IPS DF 4.7 (cell line): ENCODE results near the gene ANLN.
"Not testable (repeated sequence)": the region's sequence is repeated elsewhere in the genome, so short reads cannot be mapped to it uniquely, and the experiment has no call there.

Experiments
- DNase-seq: peaks from one replicate; pipeline ENCODE4 v3.0.0-alpha.2; 2013; ENCODE audit warnings: low spot score; ENCODE audit errors: extremely low read depth

The ANLN gene

DNA sequence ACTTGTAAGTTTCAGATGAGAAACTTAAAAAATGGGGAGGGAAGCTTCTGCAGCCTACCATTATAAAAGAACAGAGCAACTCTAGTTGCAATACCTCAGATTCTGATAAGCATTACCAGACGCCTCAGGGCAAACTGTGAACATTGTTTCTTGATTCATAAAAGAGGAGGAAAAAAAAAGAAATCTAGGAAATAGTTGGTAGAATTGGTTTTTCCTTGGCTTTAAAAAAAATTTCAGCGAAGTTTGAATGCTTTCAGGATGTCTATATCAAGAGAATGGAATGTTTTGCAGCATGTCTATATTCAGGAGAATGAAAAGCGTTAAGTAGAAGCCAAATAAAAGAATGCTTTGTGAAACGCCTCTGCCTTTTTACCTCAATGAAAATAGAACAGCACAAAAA, 17.5 kb upstream of the ANLN start:
- DNase-seq, result no peak

DNA sequence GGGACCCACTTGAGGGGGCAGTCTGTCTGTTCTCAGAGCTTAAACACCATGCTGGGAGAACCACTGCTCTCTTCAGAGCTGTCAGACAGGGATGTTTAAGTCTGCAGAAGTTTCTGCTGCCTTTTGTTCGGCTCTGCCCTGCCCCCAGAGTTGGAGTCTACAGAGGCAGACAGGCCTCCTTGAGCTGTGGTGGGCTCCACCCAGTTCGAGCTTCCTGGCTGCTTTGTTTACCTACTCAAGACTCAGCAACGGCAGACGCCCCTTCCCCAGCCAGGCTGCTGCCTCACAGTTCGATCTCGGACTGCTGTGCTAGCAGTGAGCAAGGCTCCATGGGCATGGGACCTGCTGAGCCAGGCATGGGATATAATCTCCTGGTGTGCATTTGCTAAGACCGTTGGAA, 11.1 kb upstream of the ANLN start:
- DNase-seq, result not testable (repeated sequence)

DNA sequence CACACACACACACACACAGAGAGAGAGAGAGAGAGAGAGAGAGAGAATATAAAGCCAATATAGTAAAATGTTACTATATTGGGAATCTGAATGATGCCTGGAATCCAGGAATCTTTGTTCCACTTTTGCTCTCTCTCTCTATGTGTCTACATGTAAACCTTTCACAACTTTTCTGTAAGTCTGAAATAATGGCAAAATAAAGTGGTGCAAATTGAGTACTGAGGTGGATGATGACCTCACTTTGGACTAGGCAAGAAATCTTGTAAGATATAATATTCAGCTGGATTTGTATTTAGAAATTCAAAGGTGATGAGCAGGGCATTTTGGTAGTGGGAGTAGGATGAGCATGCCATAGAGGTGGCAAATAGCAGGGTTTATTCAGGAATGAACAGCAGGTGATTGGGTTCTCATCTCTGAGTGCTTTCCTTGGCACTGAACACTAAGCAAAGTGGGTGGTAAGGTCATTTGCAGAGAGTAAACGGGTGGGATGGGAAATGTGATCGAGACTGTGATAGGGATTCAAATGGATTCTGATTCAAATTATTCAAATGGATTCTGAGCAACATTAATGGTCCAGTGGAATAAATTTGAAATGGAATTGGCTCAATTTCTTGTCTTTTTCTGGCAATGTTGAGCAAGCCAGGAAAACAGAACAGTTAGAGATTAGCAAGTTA, 9.7 kb upstream of the ANLN start:
- no peak for DNase-seq

DNA sequence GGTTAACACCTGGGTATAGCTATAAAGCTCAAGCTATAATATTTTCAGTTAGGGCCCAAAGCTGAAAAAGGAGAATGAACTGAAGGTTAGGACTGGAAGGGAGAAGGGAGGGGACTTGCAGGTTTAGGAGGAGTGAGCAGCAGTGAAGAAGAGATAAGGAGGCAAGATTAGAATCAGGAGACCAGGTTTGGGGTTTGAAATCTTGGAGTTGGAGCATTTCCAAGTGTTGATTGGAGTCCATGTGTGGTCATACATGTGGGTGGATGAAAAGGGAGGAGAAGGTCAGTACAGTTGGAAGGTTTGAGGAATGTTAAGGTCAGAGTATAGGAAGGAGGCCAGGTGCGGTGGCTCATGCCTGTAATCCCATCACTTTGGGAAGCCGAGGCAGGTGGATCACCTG, 8.6 kb upstream of the ANLN start:
- no peak for DNase-seq

DNA sequence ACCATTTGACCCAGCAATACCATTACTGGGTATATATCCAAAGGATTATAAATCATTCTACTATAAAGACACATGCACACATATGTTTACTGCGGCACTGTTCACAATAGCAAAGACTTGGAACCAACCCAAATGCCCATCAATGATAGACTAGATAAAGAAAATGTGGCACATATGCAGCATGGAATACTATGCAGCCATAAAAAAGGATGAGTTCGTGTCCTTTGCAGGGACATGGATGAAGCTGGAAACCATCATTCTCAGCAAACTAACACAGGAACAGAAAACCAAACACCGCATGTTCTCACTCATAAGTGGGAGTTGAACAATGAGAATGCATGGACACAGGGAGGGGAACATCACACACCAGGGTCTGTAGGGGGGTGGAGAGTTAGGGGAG, 6.4 kb upstream of the ANLN start:
- DNase-seq, result not testable (repeated sequence)

DNA sequence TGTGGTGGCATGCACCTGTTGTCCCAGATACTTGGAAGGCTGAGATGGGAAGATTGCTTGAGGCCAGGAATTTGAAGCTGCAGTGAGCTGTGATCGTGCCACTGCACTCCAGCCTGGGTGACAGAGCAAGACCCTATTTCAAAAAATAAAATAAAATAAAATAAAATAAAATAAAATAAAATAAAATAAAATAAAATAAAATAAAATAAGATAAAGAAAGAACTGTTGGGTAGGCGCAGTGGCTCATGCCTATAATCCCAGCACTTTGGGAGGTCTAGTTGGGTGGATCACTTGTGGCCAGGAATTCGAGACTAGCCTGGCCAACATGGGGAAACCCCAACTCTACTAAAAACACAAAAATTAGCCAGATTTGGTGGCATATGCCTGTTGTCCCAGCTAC, 4.0 kb upstream of the ANLN start:
- DNase-seq, result not testable (repeated sequence)

DNA sequence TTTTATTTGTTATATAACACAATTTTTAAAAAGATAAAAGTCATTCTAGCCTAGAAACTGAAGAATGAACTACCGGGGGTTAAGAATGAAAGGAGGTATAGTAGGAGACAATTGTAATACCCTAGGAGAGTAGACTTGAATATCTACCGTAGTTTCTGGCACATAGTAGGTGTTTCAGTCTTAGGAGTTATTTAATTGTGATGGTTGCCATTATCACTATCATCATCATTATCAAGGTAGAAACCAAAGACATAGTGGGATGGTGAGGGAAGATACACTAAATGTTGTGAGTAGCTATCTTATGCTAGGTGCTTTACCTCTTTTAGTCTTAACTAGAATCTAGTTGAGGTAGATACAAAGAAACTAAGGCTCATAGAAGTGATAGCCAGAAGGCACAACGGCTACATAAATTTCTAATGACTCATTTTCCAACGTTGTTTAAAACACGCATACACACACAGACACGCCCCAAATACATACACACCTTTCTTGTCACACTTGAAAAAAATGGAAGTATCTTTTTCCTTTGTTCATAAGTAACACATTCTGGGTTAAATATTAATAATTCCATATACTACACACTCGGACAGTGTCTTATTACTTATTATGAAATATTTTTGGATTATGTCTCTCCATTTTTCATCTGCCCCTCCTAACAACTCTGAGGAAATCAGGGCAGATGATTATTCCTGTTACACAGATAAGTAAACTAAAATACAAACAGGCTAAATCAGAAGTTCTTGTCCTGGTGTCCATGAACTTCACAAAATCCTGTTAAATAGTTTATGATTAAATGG, 2.0 kb upstream of the ANLN start:
- no peak for DNase-seq

DNA sequence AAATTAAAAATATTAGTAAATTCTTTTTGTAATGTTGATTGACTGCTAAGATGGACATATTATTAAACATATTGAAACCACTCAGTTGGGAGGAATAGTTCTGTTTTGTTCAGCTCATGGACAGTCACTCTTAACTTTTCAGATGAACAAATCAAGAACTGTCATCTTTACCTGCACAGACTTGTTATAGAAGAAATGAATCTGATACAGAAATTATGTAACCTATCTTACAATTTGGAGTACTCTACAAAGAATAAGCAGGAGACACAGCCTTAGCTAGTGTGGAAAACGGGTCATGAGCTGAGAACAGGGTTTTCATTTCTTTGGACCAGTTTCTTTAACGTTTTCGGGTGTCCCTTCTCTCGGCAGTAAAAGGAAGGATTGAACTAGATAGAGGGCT, 1.2 kb upstream of the ANLN start:
- DNase-seq, result no peak

DNA sequence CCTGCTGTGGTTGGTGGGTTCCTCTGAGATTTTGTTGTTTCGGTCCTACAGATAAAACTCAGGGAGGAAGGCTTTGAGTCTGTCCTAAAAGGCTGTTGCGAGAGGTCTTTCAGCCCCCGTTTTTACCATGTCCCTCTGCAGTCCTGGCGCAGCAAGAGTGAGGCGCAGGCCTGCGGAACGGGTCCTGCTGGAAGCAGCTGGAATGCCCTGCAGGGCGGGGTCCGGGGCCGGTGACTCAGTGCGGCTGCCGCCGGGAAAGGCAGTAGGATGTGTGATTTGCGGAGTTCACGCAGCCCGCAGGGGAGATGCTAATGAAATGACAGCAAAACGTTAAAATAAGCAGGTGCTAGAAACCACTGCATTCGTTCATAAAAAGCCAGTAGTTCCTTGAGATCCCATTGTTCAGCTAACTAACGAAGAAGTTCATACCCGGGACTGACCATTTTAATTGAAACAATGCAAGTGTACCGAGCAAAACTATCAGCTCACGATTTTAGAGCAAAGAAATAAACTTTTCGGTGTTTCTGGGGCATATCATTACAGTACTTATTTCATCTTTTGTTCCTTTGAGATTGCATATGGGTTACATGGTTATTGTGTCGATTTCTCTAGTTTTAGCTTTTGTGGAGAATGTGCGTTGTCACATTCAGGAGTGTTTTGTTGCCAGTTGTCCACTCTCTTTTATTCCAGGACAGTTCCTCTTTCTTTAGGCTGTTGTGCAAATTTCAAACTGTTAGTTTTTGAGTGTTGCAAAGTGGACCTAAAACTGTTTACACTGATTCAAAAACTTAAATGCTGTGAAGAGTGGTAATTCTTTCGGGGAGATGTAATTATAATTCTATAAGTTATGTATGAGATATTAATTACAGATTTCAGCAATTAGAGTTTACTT, 783 bp downstream of the ANLN start:
- no peak for DNase-seq

DNA sequence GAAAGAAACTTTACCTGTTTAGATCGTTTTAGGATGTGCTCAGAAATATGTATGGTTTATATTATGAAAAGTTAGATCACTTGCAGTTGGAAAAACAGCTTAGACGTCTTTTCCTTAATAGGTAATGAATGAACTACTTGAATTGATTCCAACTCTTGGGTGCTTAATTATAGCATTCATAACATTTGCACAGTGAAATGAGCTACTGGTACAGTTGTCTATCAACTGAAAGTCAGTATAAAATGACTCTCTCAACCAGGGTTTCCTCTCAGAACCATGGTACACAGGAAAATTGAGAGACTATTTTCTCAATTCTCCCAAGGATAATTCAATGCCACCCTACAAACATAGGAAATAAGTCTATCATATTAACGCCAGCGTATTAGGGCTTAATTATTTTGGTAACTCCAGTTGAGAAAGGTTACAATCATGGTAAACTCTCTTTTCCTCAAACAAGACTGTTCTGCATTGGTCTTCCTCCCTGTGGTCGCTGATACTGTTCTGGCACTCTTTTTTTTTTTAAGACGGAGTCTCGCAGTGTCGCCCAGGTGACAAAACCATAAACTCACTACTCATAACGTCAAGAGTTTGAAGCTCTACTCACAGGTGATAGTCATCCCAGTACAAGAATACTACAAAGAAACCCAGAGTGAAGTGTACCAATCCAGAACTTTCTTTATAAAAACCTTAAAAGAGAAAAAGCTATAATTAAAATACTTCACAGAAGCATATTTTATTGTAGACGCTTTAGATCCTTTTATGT, 2.0 kb downstream of the ANLN start:
- no peak for DNase-seq

DNA sequence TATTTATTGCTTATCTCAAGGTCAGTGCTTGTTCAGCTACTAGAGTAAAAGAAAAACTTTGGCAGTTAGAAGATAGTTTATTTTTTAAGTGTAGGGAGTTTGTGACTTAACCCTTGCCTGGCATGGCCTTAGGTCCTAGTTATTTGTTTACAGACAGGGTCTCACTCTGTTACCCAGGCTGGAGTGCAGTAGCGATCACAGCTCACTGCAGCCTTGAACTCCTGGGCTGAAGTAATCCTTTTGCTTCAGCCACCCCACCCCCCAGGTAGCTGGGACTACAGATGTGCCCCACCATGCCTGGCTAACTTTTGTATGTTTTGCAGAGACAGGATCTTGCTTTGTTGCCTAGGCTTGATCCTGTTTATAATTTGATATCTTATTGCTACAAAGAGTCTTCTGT, 4.2 kb downstream of the ANLN start:
- DNase-seq, result no peak

DNA sequence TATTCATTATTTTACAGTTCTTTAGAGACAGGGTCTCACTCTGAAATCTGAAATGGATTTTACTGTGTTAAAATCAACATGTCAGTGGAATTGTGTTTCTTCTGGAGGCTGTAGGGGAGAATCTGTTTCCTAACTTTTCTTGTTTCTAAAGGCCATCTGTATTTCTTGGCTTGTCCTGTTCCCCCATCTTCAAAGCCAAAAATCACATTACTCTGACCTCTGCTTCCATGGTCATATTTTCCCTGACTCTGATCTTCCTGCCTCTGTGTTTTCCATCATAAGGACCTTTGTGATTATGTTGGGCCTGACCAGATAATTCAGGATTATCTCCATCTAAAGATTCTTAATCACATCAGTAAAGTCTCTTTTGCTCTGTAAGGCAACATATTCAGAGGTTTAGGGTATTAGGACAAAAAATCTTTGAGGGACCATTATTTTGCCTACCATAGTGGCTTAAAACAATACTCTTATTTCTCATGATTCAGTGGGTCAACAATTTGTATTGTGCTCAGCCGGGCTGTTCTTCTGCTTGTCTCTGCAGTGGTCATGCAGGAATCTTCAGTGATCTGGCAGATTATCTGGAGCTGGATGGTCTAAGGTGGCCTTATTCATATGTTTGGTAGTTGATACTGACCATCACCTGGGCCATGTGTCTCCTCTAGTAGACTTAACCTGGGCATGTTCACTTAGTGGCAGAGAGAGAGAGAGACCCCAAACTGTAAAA, 5.7 kb downstream of the ANLN start:
- DNase-seq, result no peak

DNA sequence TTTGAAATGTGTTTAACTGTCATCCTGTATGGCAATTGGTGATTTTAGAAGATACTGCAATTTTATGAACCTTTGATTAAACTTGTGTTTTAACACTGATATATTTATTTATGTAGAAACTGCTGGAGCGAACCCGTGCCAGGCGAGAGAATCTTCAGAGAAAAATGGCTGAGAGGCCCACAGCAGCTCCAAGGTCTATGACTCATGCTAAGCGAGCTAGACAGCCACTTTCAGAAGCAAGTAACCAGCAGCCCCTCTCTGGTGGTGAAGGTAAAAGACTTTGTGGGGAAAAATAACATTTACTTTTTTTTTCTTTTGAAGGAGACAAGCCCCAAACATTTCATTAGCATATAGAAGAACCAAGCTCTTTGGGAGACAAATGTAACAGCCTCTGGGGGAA, 6.5 kb downstream of the ANLN start:
- no peak for DNase-seq

DNA sequence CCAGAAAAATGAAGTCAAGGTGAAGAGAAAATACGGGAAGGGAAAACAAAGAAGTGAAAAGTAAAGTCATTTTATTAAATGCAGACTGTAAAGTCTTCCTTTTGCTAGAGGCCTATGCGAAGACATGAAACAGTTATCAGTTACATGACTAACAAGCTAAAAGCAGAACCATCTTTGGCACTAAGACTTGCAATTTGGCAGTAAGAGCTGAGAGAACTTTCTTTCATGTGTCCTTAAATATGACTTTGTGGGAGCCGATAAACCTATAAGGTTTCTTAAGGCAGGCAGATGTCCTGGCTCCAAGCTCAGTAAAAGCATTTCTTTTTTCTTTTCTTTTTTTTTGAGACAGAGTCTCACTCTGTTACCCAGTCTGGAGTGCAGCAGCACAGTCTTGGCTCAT, 10.4 kb downstream of the ANLN start:
- DNase-seq, result no peak

DNA sequence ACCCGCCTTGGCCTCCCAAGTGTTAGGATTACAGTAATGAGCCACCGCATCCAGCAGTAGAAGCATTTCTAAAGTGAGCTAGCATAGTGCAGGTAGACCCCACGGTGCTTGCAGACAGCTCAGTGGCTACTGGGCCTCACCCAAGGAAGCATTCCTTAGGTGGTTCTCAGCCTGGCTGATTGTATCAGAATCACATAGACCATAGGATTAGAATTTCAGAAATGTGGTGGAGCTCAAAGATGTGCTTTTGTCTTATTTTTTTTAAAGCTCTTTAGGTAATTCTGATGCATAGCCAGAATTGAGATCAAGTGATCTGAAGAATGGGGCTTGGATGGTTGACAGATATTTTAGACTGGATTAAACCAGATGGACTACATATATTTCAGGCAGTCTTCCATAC, 10.9 kb downstream of the ANLN start:
- DNase-seq, result no peak

DNA sequence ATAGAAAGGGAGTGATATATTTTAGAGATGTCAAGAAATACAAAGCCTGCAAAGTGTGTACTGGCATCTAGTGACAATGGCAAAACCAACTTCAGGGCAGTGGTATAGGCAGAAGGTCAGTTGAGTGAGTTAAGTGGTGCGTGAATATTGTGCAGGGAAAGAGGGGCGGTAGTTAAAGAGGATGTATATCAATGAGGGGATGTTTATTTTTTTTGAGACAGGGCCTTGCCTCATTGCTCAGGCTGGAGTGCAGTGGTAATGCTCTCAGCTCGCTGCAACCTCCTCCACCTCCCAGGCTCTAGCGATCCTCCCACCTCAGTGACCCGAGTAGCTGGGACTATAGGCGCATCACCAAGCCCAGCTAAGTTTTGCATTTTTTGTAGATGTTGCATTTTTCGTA, 13.8 kb downstream of the ANLN start:
- DNase-seq, result no peak

DNA sequence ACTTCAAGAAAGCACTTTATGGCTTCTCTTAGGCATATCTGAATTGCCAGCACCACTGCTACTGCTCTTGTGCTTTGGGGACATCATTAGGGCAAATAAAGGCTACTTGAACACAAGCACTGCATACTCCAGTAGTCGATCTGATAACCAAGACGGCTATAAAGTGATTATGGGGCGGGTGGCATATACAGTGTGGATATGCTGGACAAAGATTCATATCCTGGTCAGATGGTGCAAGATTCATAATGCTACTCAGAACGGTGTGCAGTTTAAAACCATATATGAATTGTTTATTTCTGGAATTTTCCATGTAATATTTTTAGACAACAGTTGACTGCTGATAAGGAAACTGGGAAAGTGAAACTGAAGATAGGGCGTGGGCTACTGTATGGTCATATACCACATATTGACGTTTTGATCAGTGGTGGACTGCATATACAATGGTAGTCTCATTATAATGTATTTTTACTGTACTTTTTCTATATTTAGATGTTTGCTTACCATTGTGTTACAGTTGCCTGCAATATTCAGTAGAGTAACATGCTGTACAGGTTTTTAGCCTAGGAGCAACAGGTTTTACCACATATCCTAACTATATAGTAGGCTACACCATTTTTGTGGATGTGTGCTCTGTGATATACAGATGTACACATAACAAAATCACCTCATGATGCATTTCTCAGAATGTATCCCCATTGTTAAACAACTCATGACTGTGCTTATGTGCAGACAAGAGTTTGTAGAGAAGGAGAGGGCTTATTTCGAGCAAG, 15.2 kb downstream of the ANLN start:
- no peak for DNase-seq

DNA sequence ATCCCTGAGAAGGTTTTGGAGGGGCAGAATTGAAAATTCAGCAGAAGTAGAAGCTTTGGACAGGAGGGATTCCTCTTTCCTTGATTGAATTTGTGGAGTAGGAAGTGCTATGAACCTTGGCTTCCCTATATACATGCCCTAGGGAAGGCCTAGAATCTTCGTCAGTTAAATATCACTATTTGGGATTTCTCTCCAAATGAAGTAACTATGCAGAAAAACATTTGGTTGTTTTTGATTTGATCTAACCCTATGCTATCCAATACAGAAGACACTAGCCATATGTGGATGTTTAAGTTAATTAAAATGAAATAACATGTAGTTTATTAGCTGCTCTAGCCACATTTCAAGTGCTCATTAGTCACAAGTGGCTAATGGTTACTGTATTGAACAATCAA, 15.7 kb downstream of the ANLN start:
- no peak for DNase-seq

DNA sequence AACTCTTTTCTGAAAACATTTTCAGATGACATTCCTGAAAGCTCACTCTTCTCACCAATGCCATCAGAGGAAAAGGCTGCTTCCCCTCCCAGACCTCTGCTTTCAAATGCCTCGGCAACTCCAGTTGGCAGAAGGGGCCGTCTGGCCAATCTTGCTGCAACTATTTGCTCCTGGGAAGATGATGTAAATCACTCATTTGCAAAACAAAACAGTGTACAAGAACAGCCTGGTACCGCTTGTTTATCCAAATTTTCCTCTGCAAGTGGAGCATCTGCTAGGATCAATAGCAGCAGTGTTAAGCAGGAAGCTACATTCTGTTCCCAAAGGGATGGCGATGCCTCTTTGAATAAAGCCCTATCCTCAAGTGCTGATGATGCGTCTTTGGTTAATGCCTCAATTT, 16.5 kb downstream of the ANLN start:
- no peak for DNase-seq
